Measurements from ENCODE around the gene MBD5.

Gene MBD5

GRCh38 chr2:148528356-148529064 is 507.6 kb downstream of the MBD5 start:
- H3K4me3 ChIP-seq (ENCODE audit: low read depth, low read length), result no peak overlapping the region
- no peaks in the 10 kb centered on the region for H3K36me3 ChIP-seq (ENCODE audit: control insufficient read depth, insufficient read depth, low read length)
- peaks cover under 1% of the 10 kb centered on the region; the same call in 1 of the 2 replicates for H3K4me1 ChIP-seq (ENCODE audit: control insufficient read depth, insufficient read depth, low read length)
- no peak overlapping the region for H3K27ac ChIP-seq (ENCODE audit: low read depth, low read length)
- no peak overlapping the region for H3K9ac ChIP-seq (ENCODE audit: low read length)
- H3K9me3 ChIP-seq (ENCODE audit: control insufficient read depth, insufficient read depth, low read depth, low read length), result no peaks in the 10 kb centered on the region
- no peaks in the 10 kb centered on the region for H3K27me3 ChIP-seq (ENCODE audit: control insufficient read depth, insufficient read depth, low read length)

GRCh38 chr2:148529745-148530144 is 508.9 kb downstream of the MBD5 start:
- Histone ChIP-seq H3K9ac (ENCODE audit: low read length) (no peak overlapping the region), H3K4me3 (ENCODE audit: low read depth, low read length) (no peak overlapping the region), H3K27me3 (ENCODE audit: control insufficient read depth, insufficient read depth, low read length) (no peaks in the 10 kb centered on the region), H3K9me3 (ENCODE audit: control insufficient read depth, insufficient read depth, low read depth, low read length) (no peaks in the 10 kb centered on the region), H3K36me3 (ENCODE audit: control insufficient read depth, insufficient read depth, low read length) (no peaks in the 10 kb centered on the region), H3K27ac (ENCODE audit: low read depth, low read length) (no peak overlapping the region), H3K4me1 (ENCODE audit: control insufficient read depth, insufficient read depth, low read length) (peaks cover 8% of the 10 kb centered on the region)

DNA sequence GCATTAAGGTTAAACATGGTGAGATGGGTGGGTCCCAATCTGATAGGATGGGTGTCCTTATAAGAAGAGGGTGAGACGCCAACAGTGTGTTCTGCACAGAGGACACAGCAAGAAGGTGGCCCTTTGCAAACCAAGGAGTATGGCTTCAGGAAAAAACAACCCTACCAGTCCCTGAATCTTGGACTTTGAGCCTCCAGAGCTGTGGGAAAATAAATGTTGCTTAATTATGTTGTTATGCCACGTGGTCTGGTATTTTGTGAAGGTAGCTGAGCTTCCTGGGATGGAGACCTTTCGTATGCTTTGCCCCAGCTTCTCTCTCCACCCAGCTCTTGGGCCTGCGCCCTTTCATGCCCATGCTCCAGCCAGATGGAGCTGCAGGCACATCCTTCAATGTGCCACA is 509.5 kb downstream of the MBD5 start:
- H3K27me3 ChIP-seq (ENCODE audit: control insufficient read depth, insufficient read depth, low read length), result no peaks in the 10 kb centered on the region
- H3K4me1 ChIP-seq (ENCODE audit: control insufficient read depth, insufficient read depth, low read length), result peaks cover 11% of the 10 kb centered on the region
- no peak overlapping the region for H3K9ac ChIP-seq (ENCODE audit: low read length)
- H3K36me3 ChIP-seq (ENCODE audit: control insufficient read depth, insufficient read depth, low read length), result no peaks in the 10 kb centered on the region
- H3K27ac ChIP-seq (ENCODE audit: low read depth, low read length), result no peak overlapping the region
- no peaks in the 10 kb centered on the region for H3K9me3 ChIP-seq (ENCODE audit: control insufficient read depth, insufficient read depth, low read depth, low read length)
- H3K4me3 ChIP-seq (ENCODE audit: low read depth, low read length), result no peak overlapping the region

- H3K9ac ChIP-seq (ENCODE audit: low read length), result no peak overlapping the region
- H3K9me3 ChIP-seq (ENCODE audit: control insufficient read depth, insufficient read depth, low read depth, low read length), result no peaks in the 10 kb centered on the region
- H3K4me1 ChIP-seq (ENCODE audit: control insufficient read depth, insufficient read depth, low read length), result peaks cover 11% of the 10 kb centered on the region
- no peaks in the 10 kb centered on the region for H3K36me3 ChIP-seq (ENCODE audit: control insufficient read depth, insufficient read depth, low read length)
- H3K27me3 ChIP-seq (ENCODE audit: control insufficient read depth, insufficient read depth, low read length), result no peaks in the 10 kb centered on the region
- H3K27ac ChIP-seq (ENCODE audit: low read depth, low read length), result no peak overlapping the region
- no peak overlapping the region for H3K4me3 ChIP-seq (ENCODE audit: low read depth, low read length)
Observed at GRCh38 chr2:148531235-148531634, 510.3 kb downstream of the MBD5 start.

DNA sequence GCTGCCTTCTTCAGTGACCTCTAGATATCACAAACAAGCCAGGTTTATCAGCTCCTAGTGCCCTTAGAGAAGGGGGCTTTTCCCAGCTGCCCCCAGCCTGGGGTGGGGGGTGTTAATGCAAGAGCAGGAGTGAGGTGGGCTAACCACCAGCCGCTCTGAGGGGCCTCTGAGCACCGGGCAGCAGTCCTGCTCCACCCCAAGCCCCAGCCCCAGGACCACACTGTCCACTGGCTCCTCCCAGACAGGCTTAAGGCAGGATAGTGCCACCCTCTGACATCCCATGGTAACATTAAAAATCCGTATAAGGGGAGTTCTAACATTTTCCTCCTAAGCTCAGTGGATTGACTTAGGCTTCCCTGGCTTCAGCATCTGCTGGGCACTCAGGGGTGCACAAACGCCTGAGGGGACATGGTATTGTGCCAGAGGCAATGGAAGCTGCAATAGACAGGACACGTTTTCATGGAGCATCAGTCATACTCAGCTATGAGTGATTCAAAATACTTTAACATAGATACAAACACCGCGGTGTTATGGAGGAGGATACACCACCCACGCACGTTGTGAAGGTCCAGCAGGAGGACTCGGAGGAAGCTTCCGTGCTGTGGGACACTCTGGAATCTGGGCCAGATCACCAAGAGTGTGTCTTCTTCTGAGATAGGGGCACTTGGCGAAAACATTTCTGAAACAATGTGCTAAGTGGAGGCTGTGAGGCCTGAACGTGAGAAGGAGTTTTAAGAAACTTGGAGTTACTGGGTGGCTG is 511.0 kb downstream of the MBD5 start:
- no peaks in the 10 kb centered on the region for H3K9me3 ChIP-seq (ENCODE audit: control insufficient read depth, insufficient read depth, low read depth, low read length)
- H3K27ac ChIP-seq (ENCODE audit: low read depth, low read length), result no peak overlapping the region
- no peaks in the 10 kb centered on the region for H3K27me3 ChIP-seq (ENCODE audit: control insufficient read depth, insufficient read depth, low read length)
- no peak overlapping the region for H3K9ac ChIP-seq (ENCODE audit: low read length)
- no peaks in the 10 kb centered on the region for H3K36me3 ChIP-seq (ENCODE audit: control insufficient read depth, insufficient read depth, low read length)
- no peak overlapping the region for H3K4me3 ChIP-seq (ENCODE audit: low read depth, low read length)
- H3K4me1 ChIP-seq (ENCODE audit: control insufficient read depth, insufficient read depth, low read length), result peaks cover 11% of the 10 kb centered on the region

DNA sequence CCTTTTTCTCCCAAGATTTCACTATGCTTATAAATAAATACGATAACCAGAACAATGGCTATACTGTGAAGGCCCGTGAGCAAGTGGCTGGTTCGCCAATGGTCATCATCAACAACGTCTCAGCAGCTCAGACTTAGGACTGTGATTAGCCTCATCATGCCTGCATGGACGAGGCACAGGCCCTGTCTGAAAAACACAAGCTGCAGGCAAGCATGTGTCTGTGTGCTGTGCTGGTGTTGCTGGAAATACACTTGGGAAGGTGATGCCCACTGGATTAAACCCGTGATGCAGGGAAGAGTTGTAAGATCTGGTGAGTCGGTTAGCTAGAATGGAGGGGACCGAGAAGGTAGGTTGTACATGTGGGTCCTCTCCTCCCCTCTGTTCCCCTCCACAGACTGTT is 512.1 kb downstream of the MBD5 start:
- H3K4me1 ChIP-seq (ENCODE audit: control insufficient read depth, insufficient read depth, low read length), result peaks cover 11% of the 10 kb centered on the region
- no peaks in the 10 kb centered on the region for H3K9me3 ChIP-seq (ENCODE audit: control insufficient read depth, insufficient read depth, low read depth, low read length)
- no peaks in the 10 kb centered on the region for H3K27me3 ChIP-seq (ENCODE audit: control insufficient read depth, insufficient read depth, low read length)
- no peaks in the 10 kb centered on the region for H3K36me3 ChIP-seq (ENCODE audit: control insufficient read depth, insufficient read depth, low read length)
- no peak overlapping the region for H3K27ac ChIP-seq (ENCODE audit: low read depth, low read length)
- no peak overlapping the region for H3K9ac ChIP-seq (ENCODE audit: low read length)
- H3K4me3 ChIP-seq (ENCODE audit: low read depth, low read length), result no peak overlapping the region

- Histone ChIP-seq H3K9me3 (ENCODE audit: control insufficient read depth, insufficient read depth, low read depth, low read length) (no peaks in the 10 kb centered on the region), H3K36me3 (ENCODE audit: control insufficient read depth, insufficient read depth, low read length) (no peaks in the 10 kb centered on the region), H3K9ac (ENCODE audit: low read length) (no peak overlapping the region), H3K4me1 (ENCODE audit: control insufficient read depth, insufficient read depth, low read length) (peaks cover 11% of the 10 kb centered on the region), H3K27me3 (ENCODE audit: control insufficient read depth, insufficient read depth, low read length) (no peaks in the 10 kb centered on the region), H3K4me3 (ENCODE audit: low read depth, low read length) (no peak overlapping the region), H3K27ac (ENCODE audit: low read depth, low read length) (no peak overlapping the region)
Observed at GRCh38 chr2:148533685-148534084, 512.8 kb downstream of the MBD5 start.

DNA sequence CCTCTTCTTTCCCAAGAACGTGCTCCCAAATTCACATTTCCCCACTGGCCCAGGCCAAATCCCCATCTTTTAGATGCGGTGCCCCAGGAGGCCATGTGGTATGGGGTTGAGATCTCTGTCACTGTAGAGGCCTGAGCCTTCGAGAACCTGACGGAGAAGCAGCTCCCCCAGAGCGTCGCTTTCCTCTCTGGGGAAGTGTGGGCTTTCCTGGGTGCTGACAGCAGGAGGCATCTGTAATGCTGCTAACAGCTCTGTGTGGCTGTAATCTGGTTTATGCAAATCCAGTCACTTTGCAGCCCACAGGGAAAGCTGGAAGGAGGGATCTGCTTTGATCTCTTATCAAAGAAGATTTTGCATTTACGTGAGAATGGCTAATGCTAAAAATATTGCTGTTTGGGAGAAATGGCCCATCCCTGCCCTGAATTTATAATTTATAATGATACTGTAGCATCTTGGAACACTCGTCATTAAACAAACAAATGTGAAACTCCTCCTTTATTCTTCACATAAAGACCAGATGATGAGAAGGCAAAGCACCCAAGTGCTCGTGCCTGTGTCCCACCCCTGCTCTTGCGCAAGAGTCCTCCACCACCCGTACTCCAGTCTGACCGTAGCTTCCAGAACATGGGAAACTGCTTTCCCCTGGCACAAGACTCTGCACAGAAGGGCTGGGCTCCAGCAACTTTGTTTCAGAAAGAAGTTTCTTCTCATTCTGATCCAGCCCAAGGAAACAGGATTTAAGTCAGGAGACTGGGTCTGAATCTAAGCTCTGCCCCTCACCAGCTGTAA is 513.7 kb downstream of the MBD5 start:
- no peak overlapping the region for H3K4me3 ChIP-seq (ENCODE audit: low read depth, low read length)
- no peaks in the 10 kb centered on the region for H3K36me3 ChIP-seq (ENCODE audit: control insufficient read depth, insufficient read depth, low read length)
- H3K9ac ChIP-seq (ENCODE audit: low read length), result no peak overlapping the region
- H3K27ac ChIP-seq (ENCODE audit: low read depth, low read length), result no peak overlapping the region
- no peaks in the 10 kb centered on the region for H3K9me3 ChIP-seq (ENCODE audit: control insufficient read depth, insufficient read depth, low read depth, low read length)
- H3K27me3 ChIP-seq (ENCODE audit: control insufficient read depth, insufficient read depth, low read length), result no peaks in the 10 kb centered on the region
- peaks cover 11% of the 10 kb centered on the region for H3K4me1 ChIP-seq (ENCODE audit: control insufficient read depth, insufficient read depth, low read length)

GRCh38 chr2:148538375-148538774 is 517.5 kb downstream of the MBD5 start:
- Histone ChIP-seq H3K27ac (ENCODE audit: low read depth, low read length) (no peak overlapping the region), H3K4me1 (ENCODE audit: control insufficient read depth, insufficient read depth, low read length) (peaks cover 11% of the 10 kb centered on the region), H3K9me3 (ENCODE audit: control insufficient read depth, insufficient read depth, low read depth, low read length) (no peaks in the 10 kb centered on the region), H3K36me3 (ENCODE audit: control insufficient read depth, insufficient read depth, low read length) (no peaks in the 10 kb centered on the region), H3K4me3 (ENCODE audit: low read depth, low read length) (no peak overlapping the region), H3K9ac (ENCODE audit: low read length) (no peak overlapping the region), H3K27me3 (ENCODE audit: control insufficient read depth, insufficient read depth, low read length) (no peaks in the 10 kb centered on the region)

DNA sequence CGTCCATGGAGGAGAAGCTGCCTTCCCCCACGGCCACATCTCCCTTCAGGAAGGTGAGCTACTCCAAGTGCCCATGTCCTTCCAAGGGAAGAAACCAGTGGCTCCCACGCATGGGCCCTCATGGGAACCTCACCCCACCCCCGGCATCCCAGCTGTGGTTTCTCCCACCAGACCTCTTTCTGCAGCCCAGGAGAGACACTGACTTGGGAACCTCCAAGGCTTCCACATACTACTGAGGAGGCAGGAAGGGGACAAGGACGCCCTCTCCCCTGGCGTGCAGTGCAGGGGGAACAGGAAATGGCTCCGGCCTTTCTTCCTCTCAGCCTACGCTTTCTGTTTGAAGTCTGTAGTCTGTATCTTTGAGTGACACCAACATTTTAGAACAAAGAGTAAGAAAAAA is 519.1 kb downstream of the MBD5 start:
- no peaks in the 10 kb centered on the region for H3K4me1 ChIP-seq (ENCODE audit: control insufficient read depth, insufficient read depth, low read length)
- no peaks in the 10 kb centered on the region for H3K9me3 ChIP-seq (ENCODE audit: control insufficient read depth, insufficient read depth, low read depth, low read length)
- H3K36me3 ChIP-seq (ENCODE audit: control insufficient read depth, insufficient read depth, low read length), result no peaks in the 10 kb centered on the region
- H3K4me3 ChIP-seq (ENCODE audit: low read depth, low read length), result no peak overlapping the region
- H3K9ac ChIP-seq (ENCODE audit: low read length), result no peak overlapping the region
- H3K27ac ChIP-seq (ENCODE audit: low read depth, low read length), result no peak overlapping the region
- no peaks in the 10 kb centered on the region for H3K27me3 ChIP-seq (ENCODE audit: control insufficient read depth, insufficient read depth, low read length)

GRCh38 chr2:148541792-148542191 is 520.9 kb downstream of the MBD5 start:
- Histone ChIP-seq H3K4me3 (ENCODE audit: low read depth, low read length) (no peak overlapping the region), H3K27me3 (ENCODE audit: control insufficient read depth, insufficient read depth, low read length) (no peaks in the 10 kb centered on the region), H3K9ac (ENCODE audit: low read length) (no peak overlapping the region), H3K36me3 (ENCODE audit: control insufficient read depth, insufficient read depth, low read length) (no peaks in the 10 kb centered on the region), H3K27ac (ENCODE audit: low read depth, low read length) (no peak overlapping the region), H3K9me3 (ENCODE audit: control insufficient read depth, insufficient read depth, low read depth, low read length) (no peaks in the 10 kb centered on the region), H3K4me1 (ENCODE audit: control insufficient read depth, insufficient read depth, low read length) (no peaks in the 10 kb centered on the region)
